ENCODE data around the gene ABCC8.

DNA sequence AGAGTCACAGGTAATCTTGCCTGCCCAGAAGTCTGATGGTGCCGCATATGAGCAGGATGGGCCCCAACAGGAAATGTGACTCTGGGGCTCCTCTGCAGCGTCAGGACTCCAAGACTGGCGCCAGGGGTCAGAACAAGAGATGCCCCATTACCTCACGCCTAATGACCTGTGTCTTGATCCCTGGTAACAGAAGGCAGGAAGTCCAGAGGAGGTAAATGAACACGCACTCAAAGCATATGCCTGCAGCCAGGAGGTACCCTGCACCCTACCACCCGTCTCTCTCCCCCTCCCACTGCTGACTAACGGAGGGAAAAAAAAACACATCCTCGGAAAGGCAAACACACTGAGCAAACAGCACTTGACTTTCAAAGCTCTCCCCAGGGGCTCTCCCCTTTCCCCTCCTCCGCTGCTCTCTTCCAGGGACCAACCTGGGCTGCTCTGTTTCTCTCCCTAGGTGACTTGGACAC, 37.3 kb downstream of the ABCC8 start:
- TF ChIP-seq, protein P1, sequence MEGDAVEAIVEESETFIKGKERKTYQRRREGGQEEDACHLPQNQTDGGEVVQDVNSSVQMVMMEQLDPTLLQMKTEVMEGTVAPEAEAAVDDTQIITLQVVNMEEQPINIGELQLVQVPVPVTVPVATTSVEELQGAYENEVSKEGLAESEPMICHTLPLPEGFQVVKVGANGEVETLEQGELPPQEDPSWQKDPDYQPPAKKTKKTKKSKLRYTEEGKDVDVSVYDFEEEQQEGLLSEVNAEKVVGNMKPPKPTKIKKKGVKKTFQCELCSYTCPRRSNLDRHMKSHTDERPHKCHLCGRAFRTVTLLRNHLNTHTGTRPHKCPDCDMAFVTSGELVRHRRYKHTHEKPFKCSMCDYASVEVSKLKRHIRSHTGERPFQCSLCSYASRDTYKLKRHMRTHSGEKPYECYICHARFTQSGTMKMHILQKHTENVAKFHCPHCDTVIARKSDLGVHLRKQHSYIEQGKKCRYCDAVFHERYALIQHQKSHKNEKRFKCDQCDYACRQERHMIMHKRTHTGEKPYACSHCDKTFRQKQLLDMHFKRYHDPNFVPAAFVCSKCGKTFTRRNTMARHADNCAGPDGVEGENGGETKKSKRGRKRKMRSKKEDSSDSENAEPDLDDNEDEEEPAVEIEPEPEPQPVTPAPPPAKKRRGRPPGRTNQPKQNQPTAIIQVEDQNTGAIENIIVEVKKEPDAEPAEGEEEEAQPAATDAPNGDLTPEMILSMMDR (tag by site-specific recombination; IDR thresholded peaks at IDR 0.05) = no peak
- TF ChIP-seq MZF1 (tag by site-specific recombination; IDR thresholded peaks at IDR 0.05; ENCODE audit: borderline replicate concordance) (no peak), ZNF211 (tag by site-specific recombination; IDR thresholded peaks at IDR 0.05; ENCODE audit: low read depth) (no peak), ZFP41 (tag by site-specific recombination; IDR thresholded peaks at IDR 0.05; ENCODE audit: borderline replicate concordance) (no peak), ZNF341 (tag by site-specific recombination; IDR thresholded peaks at IDR 0.05; ENCODE audit: low read depth) (peak; percentile 29; the same call in 1 of the 2 replicates), KLF7 (tag by site-specific recombination; IDR thresholded peaks at IDR 0.05; ENCODE audit: borderline replicate concordance) (no peak), ZBTB21 (tag by site-specific recombination; IDR thresholded peaks at IDR 0.05) (no peak)
- TF ChIP-seq, protein P2, sequence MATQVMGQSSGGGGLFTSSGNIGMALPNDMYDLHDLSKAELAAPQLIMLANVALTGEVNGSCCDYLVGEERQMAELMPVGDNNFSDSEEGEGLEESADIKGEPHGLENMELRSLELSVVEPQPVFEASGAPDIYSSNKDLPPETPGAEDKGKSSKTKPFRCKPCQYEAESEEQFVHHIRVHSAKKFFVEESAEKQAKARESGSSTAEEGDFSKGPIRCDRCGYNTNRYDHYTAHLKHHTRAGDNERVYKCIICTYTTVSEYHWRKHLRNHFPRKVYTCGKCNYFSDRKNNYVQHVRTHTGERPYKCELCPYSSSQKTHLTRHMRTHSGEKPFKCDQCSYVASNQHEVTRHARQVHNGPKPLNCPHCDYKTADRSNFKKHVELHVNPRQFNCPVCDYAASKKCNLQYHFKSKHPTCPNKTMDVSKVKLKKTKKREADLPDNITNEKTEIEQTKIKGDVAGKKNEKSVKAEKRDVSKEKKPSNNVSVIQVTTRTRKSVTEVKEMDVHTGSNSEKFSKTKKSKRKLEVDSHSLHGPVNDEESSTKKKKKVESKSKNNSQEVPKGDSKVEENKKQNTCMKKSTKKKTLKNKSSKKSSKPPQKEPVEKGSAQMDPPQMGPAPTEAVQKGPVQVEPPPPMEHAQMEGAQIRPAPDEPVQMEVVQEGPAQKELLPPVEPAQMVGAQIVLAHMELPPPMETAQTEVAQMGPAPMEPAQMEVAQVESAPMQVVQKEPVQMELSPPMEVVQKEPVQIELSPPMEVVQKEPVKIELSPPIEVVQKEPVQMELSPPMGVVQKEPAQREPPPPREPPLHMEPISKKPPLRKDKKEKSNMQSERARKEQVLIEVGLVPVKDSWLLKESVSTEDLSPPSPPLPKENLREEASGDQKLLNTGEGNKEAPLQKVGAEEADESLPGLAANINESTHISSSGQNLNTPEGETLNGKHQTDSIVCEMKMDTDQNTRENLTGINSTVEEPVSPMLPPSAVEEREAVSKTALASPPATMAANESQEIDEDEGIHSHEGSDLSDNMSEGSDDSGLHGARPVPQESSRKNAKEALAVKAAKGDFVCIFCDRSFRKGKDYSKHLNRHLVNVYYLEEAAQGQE (tag by site-specific recombination; IDR thresholded peaks at IDR 0.05) = no peak
